HepG2 (cell line): ENCODE results near the gene ATP13A1. TPM values are rescaled to one million over a fixed set of nuclear protein-coding genes. Genes with fewer than 3 reads are reported as not detected.

Source experiments
- ATAC-seq: fragments of 200-7000 bp; cut with Tn5 transposase; 3 replicates; pipeline ENCODE4 v1.9.1; 2020; ENCODE audit warnings: mild to moderate bottlenecking, moderate library complexity
- BruUV-seq: library from RNA; stranded (reverse); fragments of 400-500 nt; replicated peaks from 2 replicates; lab custom pipeline; 2021; lab: Mats Ljungman, UMichigan
- CTCF ChIA-PET: fragments of 300-600 bp; formaldehyde crosslinking; extraction: SDS; loops from one replicate; lab custom pipeline; 2021; ENCODE audit warnings: low total read pairs, inconsistent platforms, low intra/inter-chr PET ratio; lab: Yijun Ruan, JAX
- POLR2A ChIA-PET: fragments of 350-600 bp; sonication (Branson Sonifier 250); formaldehyde crosslinking; loops from one replicate; lab custom pipeline; 2020; ENCODE audit warnings: antibody characterized with exemption, inconsistent platforms; lab: Yijun Ruan, JAX
- DNase-seq: peaks from one replicate; pipeline ENCODE4 v3.0.0-alpha.2; 2015; ENCODE audit warnings: low spot score
- FAIRE-seq: peaks from 3 replicates; lab custom pipeline; 2011; peaks lifted over from hg19 to GRCh38; lab: Jason Lieb, UNC
- H2AFZ ChIP-seq: one replicate; pipeline ENCODE4 v1.6.1; 2011; ENCODE audit warnings: low read length, inconsistent platforms
- H3K27ac ChIP-seq: fragments of 300-600 bp; 3 replicates; pipeline ENCODE4 v1.8.0; 2011; ENCODE audit warnings: mixed run types, mild to moderate bottlenecking, mixed read lengths, low read length, inconsistent platforms; ENCODE audit not compliant: insufficient read depth; ENCODE audit errors: extremely low read length
- H3K27me3 ChIP-seq, 2 experiments: fragments of 200-600 bp in 1 of 2; 2 replicates in 1 of 2; 3 replicates in 1 of 2; pipeline versions ENCODE4 v1.6.0 to v1.8.0; 2011; ENCODE audit warnings: low read length in 2 of 2, mild to moderate bottlenecking in 2 of 2, moderate library complexity in 2 of 2, inconsistent platforms in 1 of 2; ENCODE audit not compliant: insufficient read depth in 2 of 2, control insufficient read depth in 1 of 2
- H3K36me3 ChIP-seq, 2 experiments: fragments of 200-600 bp in 1 of 2; replicated peaks in 1 of 2; 2 replicates in 1 of 2; 3 replicates in 1 of 2; pipeline versions ENCODE4 v1.5.1 to v1.8.0; 2011; ENCODE audit warnings: low read length in 2 of 2, inconsistent platforms in 1 of 2; ENCODE audit not compliant: insufficient read depth in 2 of 2, control insufficient read depth in 1 of 2
- H3K4me1 ChIP-seq: 2 replicates; pipeline ENCODE4 v1.5.1; 2012; ENCODE audit warnings: low read length, inconsistent platforms; ENCODE audit not compliant: insufficient read depth
- H3K4me2 ChIP-seq: 2 replicates; pipeline ENCODE4 v1.6.0; 2011; ENCODE audit warnings: low read depth, low read length, inconsistent platforms
- H3K4me3 ChIP-seq, 3 experiments: fragments of 200-600 bp in 1 of 3; sonication (generic), shearing (Covaris generic) in 1 of 3; replicated peaks in 1 of 3; 2 replicates each; pipeline ENCODE4 v1.5.1; 2011 to 2016; ENCODE audit warnings: low read length in 3 of 3, inconsistent platforms in 2 of 3, low read depth in 2 of 3, mild to moderate bottlenecking in 2 of 3, control low read depth in 1 of 3, mixed read lengths in 1 of 3; ENCODE audit not compliant: insufficient read depth in 1 of 3
- H3K79me2 ChIP-seq: one replicate; pipeline ENCODE4 v1.6.1; 2011; ENCODE audit warnings: low read length, inconsistent platforms; ENCODE audit not compliant: insufficient read depth
- H3K9ac ChIP-seq: 2 replicates; pipeline ENCODE4 v1.6.0; 2011; ENCODE audit warnings: mild to moderate bottlenecking, low read depth, low read length, inconsistent platforms; ENCODE audit not compliant: insufficient read depth
- H3K9me3 ChIP-seq: 2 replicates; pipeline ENCODE4 v1.5.1; 2012; ENCODE audit warnings: mild to moderate bottlenecking, low read length
- H4K20me1 ChIP-seq: 2 replicates; pipeline ENCODE4 v1.6.0; 2011; ENCODE audit warnings: inconsistent platforms, mild to moderate bottlenecking, low read length, moderate library complexity; ENCODE audit not compliant: insufficient read depth
- ARID5B ChIP-seq: IDR thresholded peaks from 2 replicates; pipeline ENCODE4 v1.4.0; 2020; ENCODE audit warnings: mild to moderate bottlenecking, missing genetic modification reagents
- CEBPG ChIP-seq: IDR thresholded peaks from 2 replicates; pipeline ENCODE4 v1.6.1; 2016
- ELF1 ChIP-seq: sonication (generic); formaldehyde crosslinking; IDR thresholded peaks from 2 replicates; pipeline ENCODE4 v1.4.0; 2020; ENCODE audit warnings: missing genetic modification reagents
- HDAC6 ChIP-seq: fragments of 200-600 bp; sonication (generic); IDR thresholded peaks from 2 replicates; pipeline ENCODE4 v1.7.0; 2017; ENCODE audit warnings: mild to moderate bottlenecking, antibody characterized with exemption, low read length, low read depth
- HNF4A ChIP-seq: sonication (generic); formaldehyde crosslinking; IDR thresholded peaks from 2 replicates; pipeline ENCODE4 v1.4.0; 2020; ENCODE audit warnings: missing genetic modification reagents
- HNF4G ChIP-seq, 2 experiments: sonication (generic) in 1 of 2; formaldehyde crosslinking in 1 of 2; IDR thresholded peaks; 2 replicates each; pipeline versions ENCODE4 v1.4.0 to v1.6.1; 2011 to 2020; ENCODE audit warnings: borderline replicate concordance in 2 of 2, low read depth in 2 of 2, mild to moderate bottlenecking in 2 of 2, low read length in 1 of 2, missing genetic modification reagents in 1 of 2, moderate library complexity in 1 of 2
- ZBTB39 ChIP-seq: sonication (generic); formaldehyde crosslinking; IDR thresholded peaks from 2 replicates; pipeline ENCODE4 v1.5.0; 2020; ENCODE audit warnings: missing genetic modification reagents
- ZFY ChIP-seq: sonication (generic); formaldehyde crosslinking; IDR thresholded peaks from 2 replicates; pipeline ENCODE4 v1.4.0; 2020; ENCODE audit warnings: missing genetic modification reagents
- ZNF230 ChIP-seq: sonication (generic); formaldehyde crosslinking; IDR thresholded peaks from 2 replicates; pipeline ENCODE4 v1.4.0; 2020; ENCODE audit warnings: mild to moderate bottlenecking, missing genetic modification reagents
- ZNF34 ChIP-seq: sonication (generic); formaldehyde crosslinking; IDR thresholded peaks from 2 replicates; pipeline ENCODE4 v1.4.0; 2020; ENCODE audit warnings: mild to moderate bottlenecking, missing genetic modification reagents, borderline replicate concordance
- ZNF362 ChIP-seq: sonication (generic); formaldehyde crosslinking; IDR thresholded peaks from 2 replicates; pipeline ENCODE4 v1.4.0; 2020; ENCODE audit warnings: missing genetic modification reagents, mild to moderate bottlenecking, borderline replicate concordance
- ZNF549 ChIP-seq: sonication (generic); formaldehyde crosslinking; IDR thresholded peaks from 2 replicates; pipeline ENCODE4 v1.5.0; 2020; ENCODE audit warnings: missing genetic modification reagents
- ZNF687 ChIP-seq: sonication (generic); formaldehyde crosslinking; IDR thresholded peaks from 2 replicates; pipeline ENCODE4 v1.5.1; 2020; ENCODE audit warnings: mild to moderate bottlenecking, missing genetic modification reagents, moderate library complexity
- WGBS: methylation state at CpG from one replicate; pipeline ENCODE4 v1.1.6; 2017; ENCODE audit warnings: low lambda C conversion rate; 5-methylcytosine and 5-hydroxymethylcytosine counted together
- in situ Hi-C: cut with HindIII; loops from 2 replicates; pipeline ENCODE4 v1.10.0; 2017; ENCODE audit warnings: low pct_unique_long_range_greater_than_20kb; ENCODE audit not compliant: extremely low pct_ligation_motif_present
- intact Hi-C: fragments of 100-400 bp; cut with micrococcal nuclease; formaldehyde crosslinking; loops from one replicate; pipeline ENCODE4 v1.10.0; 2022; ENCODE audit not compliant: unreplicated experiment
- polyA plus RNA-seq, 8 experiments: library from polyadenylated mRNA; depleted of rRNA in 3 of 8; stranded (reverse) in 7 of 8; unstranded in 1 of 8; fragments of >200 nt; fragmentation: Illumina TruSeq in 4 of 8; extraction: Trizol in 4 of 8; gene quantifications; 2 replicates each; pipeline versions ENCODE4 v1.2.1 to v1.2.3, GENCODE V29; 2011 to 2016; ENCODE audit warnings: low read depth in 4 of 8, missing spikeins in 1 of 8, mixed read lengths in 1 of 8; ENCODE audit not compliant: insufficient read depth in 1 of 8
- total RNA-seq, 5 experiments: library from RNA; depleted of rRNA; stranded (reverse); fragments of >200 nt; fragmentation: Illumina TruSeq; extraction: Trizol; gene quantifications; 2 replicates each; pipeline ENCODE4 v1.2.3, GENCODE V29; 2016; ENCODE audit warnings: low read depth in 1 of 5

ATP13A1 gene
- total and polyA plus RNA-seq, 2 of the 13 experiments (the other 11 are each of a cell fraction or from before 2014, with no cell fraction given), result 23.2 to 41.7 TPM

- DNase-seq, result peak; percentile 10
- H3K4me2 ChIP-seq, result no peak overlapping the region
- no peaks in the 10 kb centered on the region for H4K20me1 ChIP-seq
- ChIA-PET CTCF (no interaction called here), POLR2A (no interaction called here)
- H3K9ac ChIP-seq, result no peak overlapping the region
- in situ Hi-C loops, result no loop called here
- no peaks in the 10 kb centered on the region for H3K27me3 ChIP-seq
- no peak for FAIRE-seq
- H2AFZ ChIP-seq, result no peak overlapping the region
- H3K4me1 ChIP-seq, result peaks cover 6% of the 10 kb centered on the region; the same call in 1 of the 2 replicates
- intact Hi-C loops, result no loop called here
- H3K36me3 ChIP-seq, result no peaks in the 10 kb centered on the region; a peak in 1 of 5 replicates
- peak; percentile 82 for ATAC-seq
- no peak overlapping the region for H3K4me3 ChIP-seq
- no peaks in the 10 kb centered on the region for H3K79me2 ChIP-seq
- BruUV-seq, result no TSS peak
- 44% methylated on average over 6 of the region's 6 CpGs for WGBS
- no peak overlapping the region for H3K27ac ChIP-seq
- H3K9me3 ChIP-seq, result peaks cover 41% of the 10 kb centered on the region
- TF ChIP-seq HNF4A (CRISPR knock-in tag) (peak; percentile 81), ZFY (peak; percentile 37; the same call in 1 of the 2 replicates), ZNF362 (peak; percentile 24; the same call in 1 of the 2 replicates), ZBTB39 (CRISPR knock-in tag) (no peak), ELF1 (peak; percentile 54), ZNF34 (CRISPR knock-in tag) (no peak), HDAC6 (no peak), ZNF549 (peak; percentile 94), CEBPG (CRISPR knock-in tag) (peak; percentile 39), ZNF230 (CRISPR knock-in tag) (no peak), ZNF687 (CRISPR knock-in tag) (peak; percentile 31), ARID5B (CRISPR knock-in tag) (0 out of 2 replicates have a peak, but pooled peaks have one; percentile 10), HNF4G (IDR thresholded peaks at IDR 0.05; ENCODE audit: borderline replicate concordance, low read depth, low read length) (peak; percentile 50), HNF4G (CRISPR knock-in tag; IDR thresholded peaks at IDR 0.05; ENCODE audit: borderline replicate concordance, low read depth) (no peak; the same call in 1 of the 2 replicates)
These were observed 41.4 kb upstream of the ATP13A1 start for GRCh38 chr19:19704836-19705235.
